GM23248 (cell line): Measurements from ENCODE around the gene CCDC187. TPM values are rescaled to one million over a fixed set of nuclear protein-coding genes. Genes with fewer than 3 reads are reported as not detected.

Experiments used
- DNase-seq: peaks from one replicate; pipeline ENCODE4 v3.0.0-alpha.2; 2015
- H2AFZ ChIP-seq: fragments of 200-600 bp; sonication (generic); 2 replicates; pipeline ENCODE4 v1.6.1; 2016; ENCODE audit warnings: antibody characterized with exemption
- H3F3A ChIP-seq: fragments of 200-600 bp; sonication (generic); 2 replicates; pipeline ENCODE4 v1.6.1; 2016; ENCODE audit warnings: mild to moderate bottlenecking, antibody characterized with exemption, mixed run types; ENCODE audit not compliant: insufficient read depth
- H3K27ac ChIP-seq: fragments of 200-600 bp; sonication (generic); 2 replicates; pipeline ENCODE4 v1.5.1; 2016; ENCODE audit warnings: mild to moderate bottlenecking
- H3K27me3 ChIP-seq: fragments of 200-600 bp; sonication (generic); replicated peaks from 2 replicates; pipeline ENCODE4 v1.6.1; 2016; ENCODE audit warnings: mild to moderate bottlenecking; ENCODE audit not compliant: insufficient read depth
- H3K36me3 ChIP-seq: fragments of 200-600 bp; sonication (generic); 2 replicates; pipeline ENCODE4 v1.6.1; 2016; ENCODE audit warnings: low read depth, mild to moderate bottlenecking
- H3K4me1 ChIP-seq: fragments of 200-600 bp; sonication (generic); 2 replicates; pipeline ENCODE4 v1.6.1; 2016; ENCODE audit warnings: mild to moderate bottlenecking; ENCODE audit not compliant: insufficient read depth
- H3K4me2 ChIP-seq: fragments of 200-600 bp; sonication (generic); one replicate; pipeline ENCODE4 v1.6.1; 2016; ENCODE audit warnings: mild to moderate bottlenecking; ENCODE audit not compliant: unreplicated experiment
- H3K4me3 ChIP-seq: fragments of 200-600 bp; sonication (generic); 2 replicates; pipeline ENCODE4 v1.5.1; 2016; ENCODE audit warnings: mild to moderate bottlenecking
- H3K79me2 ChIP-seq: fragments of 200-600 bp; sonication (generic); 2 replicates; pipeline ENCODE4 v1.6.1; 2016; ENCODE audit warnings: mild to moderate bottlenecking; ENCODE audit not compliant: insufficient read depth
- H3K9ac ChIP-seq: fragments of 200-600 bp; sonication (generic); 2 replicates; pipeline ENCODE4 v1.6.1; 2016; ENCODE audit warnings: mild to moderate bottlenecking
- H3K9me2 ChIP-seq: fragments of 200-600 bp; sonication (generic); 2 replicates; pipeline ENCODE4 v1.6.1; 2016; ENCODE audit warnings: mixed run types, mild to moderate bottlenecking, moderate library complexity; ENCODE audit not compliant: insufficient read depth
- H3K9me3 ChIP-seq: fragments of 200-600 bp; sonication (generic); one replicate; pipeline ENCODE4 v1.6.1; 2017; ENCODE audit warnings: low read depth
- H4K20me1 ChIP-seq: fragments of 200-600 bp; sonication (generic); 2 replicates; pipeline ENCODE4 v1.6.0; 2016; ENCODE audit not compliant: insufficient read depth
- EZH2 ChIP-seq: fragments of 200-600 bp; sonication (generic); IDR thresholded peaks from 2 replicates; pipeline ENCODE4 v1.6.1; 2018; ENCODE audit warnings: antibody characterized with exemption, mild to moderate bottlenecking; ENCODE audit not compliant: insufficient read depth, poor library complexity, severe bottlenecking
- EZH2phosphoT487 ChIP-seq: fragments of 200-600 bp; sonication (generic); IDR thresholded peaks from 2 replicates; pipeline ENCODE4 v1.6.1; 2018; ENCODE audit warnings: antibody characterized with exemption, moderate library complexity, mild to moderate bottlenecking, low read depth; ENCODE audit not compliant: insufficient read depth
- WGBS, 2 experiments: methylation state at CpG; one replicate each; pipeline ENCODE4 v1.1.6; 2015 to 2017; ENCODE audit warnings: low lambda C conversion rate in 2 of 2, low coverage in 1 of 2; ENCODE audit errors: missing lambda C conversion rate in 2 of 2; 5-methylcytosine and 5-hydroxymethylcytosine counted together
- in situ Hi-C: fragments of 300-500 bp; cut with MboI; formaldehyde crosslinking; loops from 2 replicates; pipeline ENCODE4 v1.15.0; 2020
- polyA plus RNA-seq: library from polyadenylated mRNA; unstranded; fragments of >200 nt; fragmentation: Nextera tagmentation; extraction: Ambion mirVana; gene quantifications from 2 replicates; pipeline ENCODE4 v1.2.1, GENCODE V29; 2016
- total RNA-seq: library from RNA; depleted of rRNA; stranded (reverse); fragments of >200 nt; shearing (Covaris generic); gene quantifications from 2 replicates; pipeline ENCODE4 v1.2.3, GENCODE V29; 2014

Gene CCDC187
- total and polyA plus RNA-seq, 2 experiments from 2014 or later, result not detected

DNA sequence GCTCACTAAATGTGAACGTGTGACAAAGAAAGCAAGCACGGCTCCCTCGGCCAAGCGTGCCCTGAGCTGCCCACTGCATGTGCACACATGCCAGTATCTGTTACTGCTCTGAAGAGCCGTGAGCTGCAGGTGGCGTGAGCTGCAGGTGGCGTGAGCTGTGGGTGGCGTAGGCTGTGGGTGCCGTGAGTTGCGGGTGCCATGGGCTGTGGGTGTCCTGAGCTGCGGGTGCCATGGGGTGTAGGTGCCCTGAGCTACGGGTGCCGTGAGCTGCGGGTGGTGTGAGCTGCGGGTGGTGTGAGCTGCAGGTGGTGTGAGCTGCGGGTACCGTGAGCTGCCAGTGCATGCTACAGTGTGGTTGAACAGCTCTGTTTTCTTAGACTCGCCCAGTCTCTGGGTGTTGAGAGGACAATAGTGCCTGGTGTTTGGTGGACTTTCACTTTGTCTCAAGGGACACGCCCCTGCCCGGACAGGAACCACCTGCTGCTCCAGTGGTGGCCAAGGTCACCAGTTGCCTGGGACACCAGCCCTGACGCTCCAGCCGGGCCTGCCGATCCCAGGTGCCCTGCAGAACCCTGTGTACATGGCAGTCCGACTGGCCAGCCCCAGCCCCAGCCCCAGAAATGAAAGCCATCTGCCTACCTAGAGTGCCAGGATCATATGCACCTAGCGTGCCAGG, 6.7 kb downstream of the CCDC187 start:
- Histone ChIP-seq H3K9me2 (no peaks in the 10 kb centered on the region), H3K4me3 (no peak overlapping the region), H3K4me2 (no peak overlapping the region), H3K9me3 (no peaks in the 10 kb centered on the region), H3K4me1 (no peaks in the 10 kb centered on the region), H3K36me3 (no peaks in the 10 kb centered on the region), H3K79me2 (no peaks in the 10 kb centered on the region), H4K20me1 (no peaks in the 10 kb centered on the region), H3K27ac (no peak overlapping the region), H2AFZ (no peak overlapping the region), H3K9ac (no peak overlapping the region), H3F3A (peaks cover 4% of the 10 kb centered on the region; the same call in 1 of the 2 replicates), H3K27me3 (peaks cover 10% of the 10 kb centered on the region; the same call in 1 of the 2 replicates)
- in situ Hi-C loops, result no loop called here
- TF ChIP-seq EZH2phosphoT487, result no peak
- TF ChIP-seq EZH2, result no peak
- DNase-seq, result no peak
- WGBS, 2 experiments, result 59% methylated on average over 23 to 25 of the region's 25 CpGs

DNA sequence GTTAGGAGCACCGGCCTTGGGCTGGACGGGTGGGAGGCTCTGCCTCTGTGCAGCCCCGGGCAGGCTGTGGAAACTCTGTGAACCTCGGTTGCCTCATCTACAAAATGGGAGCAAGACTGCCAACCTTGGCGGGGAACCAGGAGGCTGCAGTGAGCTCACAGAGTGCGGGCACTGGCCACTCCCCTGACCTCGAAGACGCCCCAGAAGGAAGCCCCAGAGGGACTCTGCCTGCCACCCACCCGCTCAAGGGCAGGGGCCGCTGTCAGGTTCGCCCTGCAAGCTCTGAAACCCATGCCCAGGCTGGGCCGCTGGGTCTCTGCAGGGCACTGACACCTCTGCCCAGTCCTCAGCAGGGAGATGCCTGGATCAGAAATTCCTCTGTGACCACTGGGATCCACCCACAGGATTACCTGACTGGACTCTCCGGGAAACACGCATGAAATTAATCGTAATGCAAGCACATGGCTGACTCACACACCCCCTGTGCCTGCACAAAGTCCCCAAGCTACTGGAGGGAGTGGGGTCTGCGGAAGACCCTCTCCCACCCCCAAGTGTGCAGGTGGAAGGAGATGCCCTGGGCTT, 7.4 kb downstream of the CCDC187 start:
- H3K79me2 ChIP-seq, result no peaks in the 10 kb centered on the region
- no peak overlapping the region for H3K4me2 ChIP-seq
- H3K27ac ChIP-seq, result no peak overlapping the region
- H3K36me3 ChIP-seq, result no peaks in the 10 kb centered on the region
- H3K9ac ChIP-seq, result no peak overlapping the region
- no peak for TF ChIP-seq EZH2
- TF ChIP-seq EZH2phosphoT487, result no peak
- 68 to 70% methylated on average over 16 of the region's 16 CpGs for WGBS, 2 experiments
- in situ Hi-C loops, result no loop called here
- no peak overlapping the region for H3K4me3 ChIP-seq
- H2AFZ ChIP-seq, result no peak overlapping the region
- no peaks in the 10 kb centered on the region for H3K9me3 ChIP-seq
- DNase-seq, result no peak
- no peaks in the 10 kb centered on the region for H3K4me1 ChIP-seq
- H3F3A ChIP-seq, result peaks cover 4% of the 10 kb centered on the region; the same call in 1 of the 2 replicates
- no peaks in the 10 kb centered on the region for H4K20me1 ChIP-seq
- H3K27me3 ChIP-seq, result peaks cover 16% of the 10 kb centered on the region; the same call in 1 of the 2 replicates
- no peaks in the 10 kb centered on the region for H3K9me2 ChIP-seq

DNA sequence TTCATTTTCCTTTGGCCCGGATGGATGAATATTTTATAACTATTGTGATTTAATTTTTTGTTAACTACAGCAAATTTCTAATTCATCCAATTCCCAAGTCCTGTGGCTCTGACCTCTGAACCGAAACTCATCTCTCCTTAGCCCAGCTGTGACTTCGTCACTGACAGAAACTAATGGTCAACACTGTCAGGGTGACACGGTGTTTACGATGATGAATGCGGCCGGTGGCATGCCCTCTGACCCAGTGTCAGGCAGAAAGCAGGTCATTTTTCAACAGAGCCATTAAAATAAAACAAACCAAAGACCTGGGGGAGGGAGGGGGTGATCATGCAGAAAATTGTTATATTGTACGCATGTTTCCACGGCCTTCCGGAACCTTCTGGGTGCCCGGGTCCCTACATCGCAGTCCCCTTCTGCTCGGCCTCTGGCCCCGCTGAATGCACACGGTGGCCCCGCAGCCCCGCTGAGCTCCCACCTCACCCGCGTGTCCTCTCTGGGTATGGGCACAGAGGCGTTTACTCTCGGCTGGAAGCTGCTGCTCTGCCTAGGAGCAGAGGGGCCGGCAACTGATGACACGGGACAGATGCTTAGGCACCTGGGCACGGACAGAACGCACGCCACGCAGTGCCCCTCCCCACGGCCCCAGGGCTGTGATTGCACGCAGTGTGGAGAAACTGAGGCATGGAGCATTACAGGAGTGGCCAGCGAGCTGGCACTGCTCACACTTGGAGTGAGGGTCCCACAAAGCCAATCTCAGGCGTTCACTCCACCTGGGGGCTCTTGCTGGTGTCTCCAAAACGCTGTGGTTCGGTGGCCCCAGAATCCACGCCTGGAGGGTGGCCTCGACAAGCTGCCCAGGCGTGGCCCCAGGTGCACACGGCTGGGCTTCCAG, 8.1 kb downstream of the CCDC187 start:
- no peak overlapping the region for H3K9ac ChIP-seq
- H3K4me2 ChIP-seq, result no peak overlapping the region
- no peaks in the 10 kb centered on the region for H3K79me2 ChIP-seq
- 51 to 54% methylated on average over 35 to 37 of the region's 37 CpGs for WGBS, 2 experiments
- no peak for DNase-seq
- H3K27me3 ChIP-seq, result peaks cover 16% of the 10 kb centered on the region; the same call in 1 of the 2 replicates
- H4K20me1 ChIP-seq, result no peaks in the 10 kb centered on the region
- H3K36me3 ChIP-seq, result no peaks in the 10 kb centered on the region
- no peaks in the 10 kb centered on the region for H3K4me1 ChIP-seq
- H3F3A ChIP-seq, result peaks cover 4% of the 10 kb centered on the region; the same call in 1 of the 2 replicates
- H3K9me2 ChIP-seq, result no peaks in the 10 kb centered on the region
- no peak for TF ChIP-seq EZH2
- no peak for TF ChIP-seq EZH2phosphoT487
- H2AFZ ChIP-seq, result no peak overlapping the region
- no peaks in the 10 kb centered on the region for H3K9me3 ChIP-seq
- no peak overlapping the region for H3K27ac ChIP-seq
- H3K4me3 ChIP-seq, result no peak overlapping the region
- in situ Hi-C loops, result no loop called here

DNA sequence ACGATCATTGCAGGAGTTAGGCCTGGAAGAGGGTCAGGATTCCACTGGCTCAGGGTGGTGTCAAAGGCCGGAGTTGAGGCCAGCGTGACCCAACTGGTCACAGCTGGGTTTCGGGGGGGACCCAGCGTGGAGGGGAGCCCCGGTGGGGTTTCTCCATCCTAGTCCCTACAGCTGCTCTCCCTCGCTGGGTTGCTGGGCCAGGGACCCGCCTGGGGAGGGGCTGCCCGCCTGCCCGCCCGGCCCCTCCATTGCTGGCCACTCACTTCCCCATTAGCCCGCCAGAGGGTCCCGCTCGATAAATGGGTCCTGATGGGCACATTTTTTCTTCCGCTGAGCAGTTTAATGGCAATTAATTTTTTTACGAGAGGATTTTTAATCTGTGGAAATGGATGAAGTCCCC, 8.8 kb downstream of the CCDC187 start:
- WGBS, 2 experiments, result 78 to 79% methylated on average over 15 to 16 of the region's 16 CpGs
- H3K79me2 ChIP-seq, result no peaks in the 10 kb centered on the region
- peaks cover 4% of the 10 kb centered on the region; the same call in 1 of the 2 replicates for H3F3A ChIP-seq

More for the DNA sequence above, 8.8 kb downstream of the CCDC187 start:
- peaks cover 16% of the 10 kb centered on the region; the same call in 1 of the 2 replicates for H3K27me3 ChIP-seq
- H2AFZ ChIP-seq, result no peak overlapping the region
- in situ Hi-C loops, result no loop called here
- no peaks in the 10 kb centered on the region for H3K4me1 ChIP-seq
- no peaks in the 10 kb centered on the region for H3K9me3 ChIP-seq
- H3K9ac ChIP-seq, result no peak overlapping the region
- H3K9me2 ChIP-seq, result no peaks in the 10 kb centered on the region
- H3K27ac ChIP-seq, result no peak overlapping the region
- TF ChIP-seq EZH2 (no peak), EZH2phosphoT487 (no peak)
- no peak for DNase-seq
- H4K20me1 ChIP-seq, result no peaks in the 10 kb centered on the region
- H3K36me3 ChIP-seq, result no peaks in the 10 kb centered on the region
- no peak overlapping the region for H3K4me3 ChIP-seq
- no peak overlapping the region for H3K4me2 ChIP-seq
